Myocyte (in vitro differentiated cells): ENCODE measurements around the gene NPAT. TPM values are rescaled to one million over a fixed set of nuclear protein-coding genes. Genes with fewer than 3 reads are reported as not detected.

Source experiments
- DNase-seq: peaks from one replicate; pipeline ENCODE4 v3.0.0-alpha.2; 2012; ENCODE audit warnings: low read depth
- polyA plus RNA-seq: library from polyadenylated mRNA; unstranded; fragments of >200 nt; gene quantifications from one replicate; pipeline ENCODE4 v1.2.1, GENCODE V29; 2012; ENCODE audit warnings: missing spikeins
- total RNA-seq: library from RNA; depleted of rRNA; stranded (reverse); fragments of >200 nt; gene quantifications from 2 replicates; pipeline ENCODE4 v1.2.3, GENCODE V29; 2014

The NPAT gene
- total RNA-seq, result 10.2 and 12.3 TPM in 2 replicates
- polyA plus RNA-seq, result 1.9 TPM

GRCh38 chr11:108222574-108223347 is at the start of gene NPAT, which contains the start of gene ATM:
Gene NPAT (minus strand): TSS chr11:108222638. CDS start chr11:108222536, 102 bp downstream.
Gene ATM (plus strand): TSS chr11:108223067. CDS start chr11:108227625, 4,558 bp downstream.
- peak; percentile 99 for DNase-seq

- no peak for DNase-seq
These were observed 47.1 kb upstream of the NPAT start for GRCh38 chr11:108269583-108269982.

DNA sequence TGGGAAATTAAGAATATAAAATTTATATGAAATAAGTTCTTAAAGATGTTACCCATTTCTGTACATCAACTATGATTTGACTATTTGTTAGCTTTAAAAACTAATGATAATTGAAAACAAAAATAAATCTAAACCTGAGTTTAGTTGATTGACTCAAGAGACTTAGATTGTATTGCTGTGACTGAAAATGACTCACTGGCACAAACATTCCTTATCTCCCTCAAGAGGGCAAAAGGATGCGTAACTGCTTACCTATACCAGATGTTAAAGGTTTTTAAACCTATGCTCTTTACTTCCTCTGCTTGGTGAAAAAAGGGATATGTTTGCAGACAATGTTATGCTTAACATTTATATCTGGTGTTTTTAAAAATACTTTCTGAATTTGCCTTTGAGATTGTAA is 30.7 kb upstream of the NPAT start:
- DNase-seq, result no peak

DNA sequence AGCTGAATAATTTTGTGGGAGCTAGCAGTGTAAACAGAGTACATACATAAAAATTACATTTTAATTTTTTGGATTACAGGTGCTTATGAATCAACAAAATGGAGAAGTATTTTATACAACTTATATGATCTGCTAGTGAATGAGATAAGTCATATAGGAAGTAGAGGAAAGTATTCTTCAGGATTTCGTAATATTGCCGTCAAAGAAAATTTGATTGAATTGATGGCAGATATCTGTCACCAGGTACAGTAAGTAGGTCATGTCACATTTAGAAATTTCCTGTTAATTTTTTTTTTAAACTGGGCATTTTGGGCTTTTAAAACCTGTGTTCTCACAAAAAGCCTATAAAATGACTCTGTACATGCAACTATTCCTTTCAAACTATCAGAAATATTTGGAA is 24.4 kb upstream of the NPAT start:
- DNase-seq, result no peak

- no peak for DNase-seq
These were observed 23.9 kb upstream of the NPAT start for GRCh38 chr11:108246308-108246707.

- DNase-seq, result no peak
These were observed 20.0 kb upstream of the NPAT start for GRCh38 chr11:108242422-108242821.

GRCh38 chr11:108241330-108242037 is 19.0 kb upstream of the NPAT start:
- DNase-seq, result no peak

DNA sequence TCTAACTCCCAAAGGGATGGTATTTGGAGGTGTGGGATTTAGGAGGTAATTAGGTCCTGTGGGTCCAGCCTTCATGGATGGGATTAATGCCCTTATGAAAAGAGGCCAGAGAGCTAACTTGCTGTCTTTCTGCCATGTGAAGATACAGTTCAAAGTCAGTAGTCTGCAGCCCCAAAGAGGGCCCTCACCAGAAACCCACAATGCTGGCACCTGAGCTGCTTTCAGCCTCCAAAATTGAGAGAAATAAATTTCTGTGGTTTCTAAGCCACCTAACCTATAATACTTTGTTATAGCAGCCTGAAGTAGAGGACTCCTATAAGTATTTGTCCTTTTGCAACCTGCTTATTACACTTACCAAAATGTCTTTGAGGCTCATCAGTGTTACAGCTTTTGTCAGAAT is 16.6 kb upstream of the NPAT start:
- DNase-seq, result no peak

DNA sequence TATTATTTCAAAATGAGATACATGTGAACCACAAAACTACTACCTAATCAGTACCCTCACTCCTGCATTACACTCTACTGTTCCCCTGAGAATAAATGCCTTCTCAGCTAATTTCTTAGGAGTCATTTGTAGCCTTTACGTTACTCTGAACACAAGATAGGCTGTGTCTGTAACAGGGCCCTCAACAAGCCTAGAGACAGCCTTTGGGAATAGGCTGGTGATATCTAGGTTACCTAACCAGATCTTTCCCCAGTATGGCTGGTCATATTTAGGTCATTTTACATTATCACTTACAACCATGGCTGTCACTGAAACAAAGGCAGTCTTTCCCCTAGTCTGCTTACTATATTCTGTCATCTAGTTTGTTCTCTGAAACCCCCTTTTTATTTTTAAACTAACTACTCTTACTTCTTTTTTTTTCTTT is 14.6 kb upstream of the NPAT start:
- DNase-seq, result no peak

GRCh38 chr11:108235633-108236032 is 13.2 kb upstream of the NPAT start:
- no peak for DNase-seq

DNA sequence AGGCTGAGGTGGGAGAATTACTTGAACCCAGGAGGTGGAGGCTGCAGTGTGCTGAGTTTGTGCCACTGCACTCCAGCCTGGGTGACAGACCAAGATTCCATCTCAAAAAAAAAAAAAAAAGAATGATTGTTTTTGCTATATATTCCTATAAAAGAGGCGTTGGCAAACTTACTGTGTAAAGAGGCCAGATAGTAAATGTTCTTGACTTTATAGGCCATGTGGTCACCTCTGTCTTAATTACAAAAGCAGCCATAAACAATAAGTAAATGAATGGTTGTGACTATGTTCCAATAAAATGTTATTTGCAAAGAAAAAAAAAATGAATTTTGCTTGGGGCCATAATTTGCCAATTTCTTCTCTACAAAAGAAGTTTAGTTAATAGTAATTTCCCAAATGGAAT is 12.8 kb upstream of the NPAT start:
- DNase-seq, result no peak

- no peak for DNase-seq
These were observed 11.0 kb upstream of the NPAT start for GRCh38 chr11:108233277-108233945.

DNA sequence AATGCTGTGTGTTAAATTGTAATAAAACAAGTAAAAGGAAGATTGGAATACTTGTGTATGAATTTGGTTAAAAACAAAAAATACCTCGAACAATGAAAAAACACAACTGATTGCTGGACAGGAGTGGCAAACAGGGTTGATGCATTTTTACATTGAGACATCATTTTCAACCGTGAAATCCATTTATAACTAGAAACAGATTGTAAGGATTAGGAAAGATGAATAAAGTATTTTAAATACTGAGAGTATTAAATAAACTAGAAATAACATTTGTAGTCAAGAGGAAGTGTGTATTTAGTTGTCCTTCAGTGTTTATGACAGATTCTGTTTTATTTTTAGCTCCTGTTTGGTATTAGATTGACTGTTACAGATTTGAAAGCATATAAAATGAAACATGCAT is 5.8 kb upstream of the NPAT start:
- DNase-seq, result no peak

DNA sequence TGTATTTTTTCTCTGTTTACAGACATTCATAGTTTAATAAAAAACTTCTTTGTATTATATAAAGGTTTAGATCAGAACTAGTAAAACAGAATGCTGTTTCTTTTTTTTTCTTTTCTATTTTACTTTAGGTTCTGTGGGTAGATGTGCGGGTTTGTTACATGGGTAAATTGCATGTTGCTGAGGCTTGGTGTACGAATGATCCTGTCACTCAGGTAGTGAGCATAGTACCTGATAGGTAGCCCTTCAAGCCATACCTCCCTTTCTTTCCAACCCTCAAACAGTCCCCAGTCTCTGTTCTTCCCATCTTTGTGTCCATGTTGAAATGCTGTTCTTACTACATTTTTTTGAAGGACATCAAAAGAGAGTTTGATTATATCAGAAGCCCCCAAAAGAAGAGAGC is 3.6 kb upstream of the NPAT start:
- DNase-seq, result no peak

DNA sequence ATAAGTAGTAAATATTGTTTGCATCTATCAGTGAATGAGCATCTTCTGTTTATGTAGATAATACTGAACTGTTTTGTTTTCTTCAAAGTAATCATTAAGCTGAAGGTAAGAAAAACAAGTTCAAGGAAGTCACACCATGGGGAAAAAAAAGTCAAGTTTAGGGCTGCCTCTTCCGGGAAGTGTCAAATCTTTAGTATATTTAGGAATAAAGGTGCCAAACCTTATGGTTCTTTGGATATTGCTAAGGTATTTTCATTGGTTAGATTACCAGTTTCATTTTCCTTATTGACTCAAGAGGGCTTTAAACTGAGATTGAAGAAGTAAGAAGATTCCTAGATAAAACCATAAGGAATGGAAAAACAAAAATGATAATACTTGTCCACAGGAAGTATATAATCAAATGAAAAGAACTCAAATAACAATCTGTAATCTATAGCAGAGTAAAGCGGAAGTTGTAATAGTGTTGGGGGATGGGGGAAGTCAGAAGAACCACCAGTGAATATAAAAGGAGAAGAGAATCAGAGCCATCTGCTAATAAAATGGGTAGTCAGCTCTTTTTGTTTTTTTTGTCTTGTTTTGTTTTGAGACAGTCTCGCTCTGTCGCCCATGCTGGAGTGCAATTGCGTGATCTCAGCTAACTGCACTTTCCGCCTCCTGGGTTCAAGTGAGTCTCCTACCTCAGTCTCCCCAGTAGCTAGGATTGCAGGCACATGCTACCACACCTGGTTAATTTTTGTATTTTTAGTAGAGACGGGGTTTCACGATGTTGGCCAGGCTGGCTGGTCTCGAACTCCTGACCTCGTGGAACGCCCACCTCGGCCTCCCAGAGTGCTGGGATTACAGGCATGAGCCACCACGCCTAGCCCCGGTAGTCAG is 2.7 kb upstream of the NPAT start:
- DNase-seq, result no peak

GRCh38 chr11:108224366-108224765 is 1.9 kb upstream of the NPAT start:
- no peak for DNase-seq

- DNase-seq, result no peak
These were observed 1.1 kb upstream of the NPAT start for GRCh38 chr11:108223348-108224149.

DNA sequence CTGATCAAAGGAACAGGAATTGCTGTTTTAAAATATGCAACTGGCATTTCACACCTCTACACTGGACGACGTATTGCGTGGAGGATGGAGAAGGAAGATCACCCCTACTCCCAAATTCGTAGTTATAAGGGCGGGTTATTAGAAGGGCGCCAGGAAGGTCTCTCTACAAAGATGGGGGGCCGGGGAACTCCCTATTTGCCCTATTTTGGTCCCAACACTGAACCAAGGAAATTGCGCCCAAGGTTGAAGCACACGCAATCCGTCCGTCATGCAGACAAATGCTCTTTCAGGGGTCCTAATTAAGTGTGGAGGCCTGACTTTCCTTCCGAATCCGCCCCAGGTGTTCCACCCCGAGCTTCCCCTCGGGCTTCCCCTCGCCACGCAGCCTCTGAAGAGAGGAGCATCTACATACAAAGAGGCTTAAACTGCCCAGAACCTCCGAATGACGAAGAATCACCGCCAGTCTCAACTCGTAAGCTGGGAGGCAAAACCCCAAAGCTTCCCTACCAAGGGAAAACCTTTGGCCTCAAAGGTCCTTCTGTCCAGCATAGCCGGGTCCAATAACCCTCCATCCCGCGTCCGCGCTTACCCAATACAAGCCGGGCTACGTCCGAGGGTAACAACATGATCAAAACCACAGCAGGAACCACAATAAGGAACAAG is 396 bp downstream of the NPAT start:
- DNase-seq, result no peak

DNA sequence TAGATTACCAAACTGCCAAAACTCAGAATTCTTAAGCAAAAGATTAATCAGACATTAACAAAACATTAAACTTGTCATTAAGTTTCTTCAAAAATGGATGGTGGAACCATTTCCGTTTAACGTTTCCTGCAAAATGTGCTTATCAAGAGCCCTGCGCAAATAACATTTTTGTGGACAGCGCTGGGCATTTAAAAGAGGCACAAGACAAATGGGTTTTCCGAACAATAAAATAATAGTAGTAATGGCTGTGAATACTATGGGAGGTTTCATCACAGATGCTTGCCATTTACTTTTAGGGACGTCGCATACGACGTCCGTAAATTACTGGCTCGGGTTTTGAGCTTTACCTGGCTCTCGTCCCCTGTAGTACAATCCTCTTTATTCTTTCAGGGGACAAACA is 1.1 kb downstream of the NPAT start:
- peak; percentile 6 for DNase-seq
